T1000 (cell line): ENCODE results near the gene PDS5A.
"Not testable (repeated sequence)": the region's sequence is repeated elsewhere in the genome, so short reads cannot be mapped to it uniquely, and the experiment has no call there.

ENCODE experiments used
- DNase-seq: peaks from one replicate; lab custom pipeline; 2025; ENCODE audit warnings: mixed read lengths; lab: John Stamatoyannopoulos, UW

The PDS5A gene

DNA sequence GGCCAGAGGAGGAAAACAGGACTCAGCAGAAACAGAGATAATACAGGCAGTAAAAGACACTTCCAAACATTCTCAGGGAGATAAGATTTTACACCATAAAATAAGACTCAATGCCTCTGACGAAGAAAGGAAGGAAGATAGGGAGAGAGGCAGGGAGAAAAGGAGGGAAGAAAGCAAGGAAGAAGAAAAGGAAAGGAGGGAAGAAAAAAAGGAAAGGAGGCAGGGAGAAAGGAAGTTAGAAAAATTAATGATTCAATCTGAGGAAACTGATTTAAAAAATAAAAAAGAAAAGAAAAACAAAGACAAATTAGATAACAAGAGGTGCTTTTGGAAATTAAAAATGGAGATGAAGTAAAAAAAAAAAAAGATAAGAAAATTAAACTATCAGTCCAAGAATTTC lies 72.1 kb downstream of the PDS5A start:
- DNase-seq, result no peak

DNA sequence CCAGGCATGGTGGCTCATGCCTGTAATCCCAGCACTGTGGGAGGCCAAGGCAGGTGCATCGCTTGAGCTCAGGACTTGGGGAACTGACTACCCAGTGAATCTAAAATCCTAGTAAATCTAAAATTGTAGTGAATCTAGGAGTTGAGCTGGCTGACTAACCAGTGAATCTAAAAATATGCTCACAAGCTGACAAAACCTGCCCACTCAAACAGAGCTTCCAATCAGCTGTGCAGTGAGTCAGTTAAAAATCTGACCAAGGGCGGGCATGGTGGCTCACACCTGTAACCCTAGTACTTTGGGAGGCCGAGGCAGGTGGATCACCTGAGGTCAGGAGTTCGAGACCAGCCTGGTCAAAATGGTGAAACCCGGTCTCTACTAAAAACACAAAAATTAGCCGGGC lies 72.7 kb downstream of the PDS5A start:
- not testable (repeated sequence) for DNase-seq

DNA sequence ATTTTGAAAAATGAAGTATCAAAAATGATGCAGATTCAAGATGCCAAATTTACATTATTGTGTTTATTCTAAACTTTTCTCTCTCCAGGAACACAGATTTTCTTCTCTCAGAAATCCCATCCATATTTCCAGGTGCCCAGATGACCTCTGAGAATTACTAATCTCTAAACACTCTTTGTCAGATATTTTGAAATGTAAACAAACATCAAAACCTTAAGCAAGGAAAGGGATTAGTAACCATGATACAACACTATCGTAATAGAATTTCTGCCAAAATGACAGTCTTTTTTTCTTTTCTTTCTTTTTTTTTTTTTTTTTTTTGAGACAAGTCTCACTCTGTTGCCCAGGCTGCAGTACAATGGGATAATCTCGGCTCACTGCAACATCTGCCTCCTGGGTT lies 76.7 kb downstream of the PDS5A start:
- no peak for DNase-seq

DNA sequence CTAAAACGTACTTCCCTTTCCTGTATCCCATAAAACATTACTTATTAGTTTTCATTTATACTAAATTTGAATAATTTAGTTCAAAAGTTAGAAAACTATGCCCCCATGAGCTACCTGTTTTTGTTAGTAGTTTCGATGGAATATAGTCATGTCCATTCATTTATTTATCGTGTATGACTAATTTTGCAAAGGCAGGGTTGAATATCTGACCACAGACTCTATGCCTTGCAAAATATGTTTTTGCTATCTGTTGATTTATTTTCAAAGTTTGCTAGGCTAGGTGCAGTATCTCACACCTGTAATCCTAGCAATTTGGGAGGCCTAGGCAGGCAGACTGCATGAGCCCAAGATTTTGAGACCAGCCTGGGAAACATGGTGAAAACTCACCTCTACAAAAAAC lies 78.4 kb downstream of the PDS5A start:
- no peak for DNase-seq

DNA sequence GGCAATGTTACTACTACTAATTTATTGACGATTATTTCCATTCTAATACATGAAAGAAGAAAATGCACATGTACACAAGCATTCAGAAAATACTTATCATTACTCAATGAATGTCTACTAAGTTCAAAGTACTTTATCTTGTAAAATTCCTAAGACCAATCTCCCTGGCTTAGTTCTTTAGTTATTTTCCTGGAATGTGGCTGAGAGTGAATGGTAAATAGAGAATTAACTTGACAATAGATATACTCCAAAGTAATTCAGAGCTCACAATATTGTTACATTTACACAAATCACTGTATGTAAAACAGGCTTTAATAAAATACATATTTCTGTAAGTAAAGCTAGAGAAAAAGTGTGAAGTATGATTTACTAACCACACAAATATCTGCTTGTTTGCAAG lies 79.7 kb downstream of the PDS5A start:
- DNase-seq, result no peak

DNA sequence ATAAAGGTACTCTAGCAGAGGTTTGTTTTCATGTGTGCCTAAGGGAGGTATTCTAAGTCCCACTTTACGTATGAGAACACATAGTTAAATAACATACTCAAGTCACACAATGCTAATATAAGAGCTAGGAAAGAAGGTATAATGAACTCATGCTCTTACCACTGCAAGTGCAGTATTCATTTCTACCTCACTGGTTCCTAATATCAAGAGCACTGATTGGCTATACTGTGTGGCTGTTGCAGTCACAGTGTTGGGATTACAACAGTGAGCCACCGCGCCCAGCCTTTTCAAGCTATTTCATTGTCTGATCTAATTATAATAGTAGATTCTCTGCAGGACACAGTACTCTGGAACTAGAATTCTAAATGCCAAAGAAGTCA lies 84.0 kb downstream of the PDS5A start:
- DNase-seq, result no peak

DNA sequence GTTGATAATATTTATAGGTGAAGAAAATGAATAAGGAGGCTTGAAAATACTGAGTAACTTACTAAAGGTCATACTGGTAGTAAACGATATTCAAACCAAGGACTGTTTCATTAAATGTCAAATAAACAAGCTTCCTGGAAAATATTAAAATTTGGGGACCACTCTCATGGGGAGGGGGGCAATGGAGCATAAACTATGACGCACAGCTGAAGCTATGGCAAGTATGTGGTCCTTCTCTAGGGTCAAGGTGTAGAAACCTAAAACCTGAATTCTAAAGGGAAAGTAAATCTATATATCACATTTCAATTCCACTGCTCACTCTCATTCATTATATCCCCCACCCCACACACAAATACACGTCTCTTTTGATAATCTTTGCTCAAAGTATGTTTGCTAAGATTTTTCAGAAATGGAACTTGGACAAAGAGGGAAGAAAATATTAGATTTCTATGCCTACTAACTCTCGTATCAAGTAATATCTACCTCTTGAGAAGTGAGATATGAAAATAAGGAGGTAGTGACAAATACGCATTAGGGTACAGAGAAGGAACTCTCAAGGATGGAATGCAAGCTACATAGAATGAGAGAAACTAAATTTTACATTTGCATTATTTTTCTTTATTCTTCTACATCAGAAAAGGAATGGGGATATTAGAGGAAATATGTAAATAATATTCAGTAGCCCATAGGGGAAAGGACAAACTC lies 84.6 kb downstream of the PDS5A start:
- no peak for DNase-seq

DNA sequence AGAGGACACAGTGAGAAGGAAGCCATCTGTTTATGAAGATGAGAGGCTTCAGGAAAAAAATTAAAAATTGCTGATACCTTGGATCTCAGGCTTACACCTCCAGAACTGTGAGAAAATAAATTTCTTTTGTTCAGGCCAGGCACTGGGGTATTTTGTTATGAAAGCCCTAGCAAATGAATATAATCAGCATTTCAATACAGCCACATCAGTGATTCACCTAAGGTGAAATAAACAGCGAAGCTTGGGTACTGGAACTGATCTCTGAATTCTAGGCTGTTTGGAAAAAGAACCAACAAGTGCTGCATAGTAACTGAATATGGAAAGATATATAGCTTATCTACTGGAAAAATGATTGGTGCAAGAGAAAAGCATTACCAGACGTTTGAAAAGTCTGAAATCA lies 88.5 kb downstream of the PDS5A start:
- no peak for DNase-seq

DNA sequence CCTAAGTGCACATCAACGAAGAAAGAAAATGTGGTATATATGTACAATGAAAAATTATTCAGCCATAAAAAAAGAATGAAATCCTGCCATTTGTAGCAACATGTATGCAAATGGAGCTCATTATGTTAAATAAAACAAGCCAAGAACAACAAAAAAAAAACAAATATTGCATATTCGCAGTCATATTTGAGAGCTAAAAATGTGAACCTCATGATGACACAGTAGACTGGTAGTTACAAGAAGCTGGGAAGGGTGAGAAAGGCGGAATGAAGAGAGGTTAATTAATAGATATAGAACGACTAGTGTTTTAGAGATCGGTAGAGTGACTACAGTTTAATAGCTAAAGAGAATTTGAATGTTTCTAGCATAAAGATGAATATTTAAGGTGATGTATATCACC lies 89.2 kb downstream of the PDS5A start:
- DNase-seq, result no peak

DNA sequence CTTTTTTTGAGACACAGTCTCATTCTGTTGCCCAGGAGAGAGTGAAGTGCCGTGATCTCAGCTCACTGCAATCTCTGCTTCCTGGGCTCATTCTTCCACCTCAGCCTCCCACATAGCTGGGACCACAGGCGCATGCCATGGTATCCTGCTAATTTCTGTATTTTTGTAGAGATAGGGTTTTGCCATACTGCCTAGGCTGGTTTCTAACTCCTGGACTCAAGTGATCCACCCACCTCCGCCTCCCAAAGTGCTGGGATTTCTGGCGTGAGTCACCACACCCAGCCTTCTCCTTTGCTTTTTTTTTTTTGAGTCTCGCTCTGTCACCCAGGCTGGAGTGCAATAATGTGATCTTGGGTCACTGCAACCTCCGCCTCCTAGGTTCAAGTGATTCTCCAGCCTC lies 94.1 kb downstream of the PDS5A start:
- no peak for DNase-seq

DNA sequence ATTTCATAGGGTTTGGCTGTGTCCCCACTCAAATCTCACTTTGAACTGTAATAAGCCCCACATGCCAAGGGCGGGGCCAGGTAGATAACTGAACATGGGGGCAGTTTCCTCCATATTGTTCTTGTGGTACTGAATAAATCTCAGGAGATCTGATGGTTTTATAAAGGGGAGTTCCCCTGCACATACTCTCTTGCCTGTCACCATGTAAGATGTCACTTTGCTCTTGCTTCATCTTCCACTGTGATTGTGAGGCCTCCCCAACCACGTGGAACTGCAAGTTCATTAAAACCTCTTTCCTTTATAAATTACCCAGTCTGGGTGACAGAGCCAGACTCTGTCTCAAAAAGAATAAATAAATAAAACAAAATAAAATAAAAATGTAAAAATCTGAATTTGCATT lies 95.9 kb downstream of the PDS5A start:
- no peak for DNase-seq

DNA sequence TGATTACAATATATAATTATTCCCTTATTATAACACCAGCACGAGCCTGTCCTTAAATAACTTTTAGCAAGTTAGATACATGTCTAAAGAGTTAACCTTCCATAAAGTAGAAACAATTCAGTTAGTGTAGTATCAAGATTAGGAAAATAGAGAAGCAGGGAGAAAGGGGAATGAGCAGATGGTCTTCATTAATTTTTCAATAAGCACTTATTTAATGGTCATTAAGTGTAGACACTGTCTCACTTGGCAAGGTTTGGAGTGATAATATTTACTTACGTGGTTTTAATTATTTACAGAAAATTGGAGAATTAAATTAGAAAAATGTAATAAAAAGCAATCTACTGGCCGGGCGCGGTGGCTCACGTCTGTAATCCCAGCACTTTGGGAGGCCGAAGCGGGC lies 99.7 kb downstream of the PDS5A start:
- DNase-seq, result no peak

DNA sequence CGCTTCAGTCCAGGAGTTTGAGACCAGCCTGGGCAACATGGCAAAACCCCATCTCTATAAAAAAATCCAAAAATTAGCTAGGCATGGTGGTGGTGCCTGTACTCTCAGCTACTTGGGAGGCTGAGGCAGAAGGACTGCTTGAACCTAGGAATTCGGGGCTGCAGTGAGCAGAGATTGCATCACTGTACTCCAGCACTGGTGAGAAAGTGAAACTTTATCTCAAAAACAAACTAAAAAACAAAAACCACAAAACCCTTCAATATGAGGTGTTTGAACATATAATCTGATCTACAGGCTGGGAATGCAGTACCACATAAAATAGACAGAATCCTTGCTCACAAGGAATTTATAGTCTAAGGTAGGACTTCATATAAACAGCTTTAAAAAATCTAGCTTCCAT lies 103.9 kb downstream of the PDS5A start:
- no peak for DNase-seq

DNA sequence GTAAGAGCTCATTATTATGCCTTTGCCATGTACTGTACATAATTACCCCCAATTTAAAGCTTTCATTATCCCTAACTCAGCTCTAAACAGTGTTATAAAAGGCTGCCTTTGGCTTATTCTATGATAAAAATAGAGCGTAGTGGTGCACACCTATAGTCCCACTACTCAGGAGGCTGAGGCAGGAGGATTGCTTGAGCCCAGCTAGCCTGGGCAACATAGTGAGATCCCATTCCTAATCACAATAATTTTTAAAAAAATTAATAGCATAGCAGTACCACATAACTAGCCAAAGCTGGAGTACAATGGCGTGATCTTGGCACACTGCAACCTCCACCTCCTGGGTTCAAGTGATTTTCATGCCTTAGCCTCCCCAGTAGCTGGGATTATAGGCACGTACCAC lies 112.4 kb downstream of the PDS5A start:
- no peak for DNase-seq

DNA sequence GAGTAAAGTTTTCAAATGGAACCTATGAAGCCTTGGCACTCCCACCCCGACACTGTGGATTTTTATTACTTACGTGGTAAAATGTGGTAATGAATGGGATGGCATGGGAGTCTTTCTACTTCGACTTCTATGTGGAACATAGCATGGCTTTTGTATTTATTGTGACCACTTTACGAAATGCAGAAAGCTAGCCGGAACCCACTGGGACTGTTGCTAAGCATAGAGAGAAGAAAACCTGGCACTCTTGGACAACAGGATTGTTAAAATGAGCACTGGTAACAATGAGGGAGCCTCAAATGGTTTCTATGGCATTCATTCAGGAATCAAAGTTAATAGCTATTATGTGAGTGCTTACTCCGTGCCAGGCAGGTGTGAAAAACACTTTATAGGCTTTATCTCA lies 113.3 kb downstream of the PDS5A start:
- no peak for DNase-seq

DNA sequence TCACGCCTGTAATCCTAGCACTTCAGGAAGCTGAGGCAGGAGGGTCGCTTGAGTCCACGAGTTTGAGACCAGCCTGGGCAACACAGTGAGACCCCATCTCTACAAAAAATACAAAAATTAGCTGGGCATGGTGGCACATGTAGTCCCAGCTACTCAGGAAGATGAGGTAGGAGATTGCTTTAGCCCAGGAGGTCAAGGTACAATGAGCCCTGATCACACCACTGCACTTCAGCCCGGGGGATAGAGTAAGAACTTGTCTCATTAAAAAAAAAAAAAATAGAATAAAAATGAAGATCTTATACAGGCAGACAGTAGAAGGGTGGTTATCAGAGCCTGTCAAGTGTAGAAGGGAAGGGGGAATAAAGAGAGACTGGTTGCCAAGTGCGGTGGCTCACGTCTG lies 116.9 kb downstream of the PDS5A start:
- no peak for DNase-seq

DNA sequence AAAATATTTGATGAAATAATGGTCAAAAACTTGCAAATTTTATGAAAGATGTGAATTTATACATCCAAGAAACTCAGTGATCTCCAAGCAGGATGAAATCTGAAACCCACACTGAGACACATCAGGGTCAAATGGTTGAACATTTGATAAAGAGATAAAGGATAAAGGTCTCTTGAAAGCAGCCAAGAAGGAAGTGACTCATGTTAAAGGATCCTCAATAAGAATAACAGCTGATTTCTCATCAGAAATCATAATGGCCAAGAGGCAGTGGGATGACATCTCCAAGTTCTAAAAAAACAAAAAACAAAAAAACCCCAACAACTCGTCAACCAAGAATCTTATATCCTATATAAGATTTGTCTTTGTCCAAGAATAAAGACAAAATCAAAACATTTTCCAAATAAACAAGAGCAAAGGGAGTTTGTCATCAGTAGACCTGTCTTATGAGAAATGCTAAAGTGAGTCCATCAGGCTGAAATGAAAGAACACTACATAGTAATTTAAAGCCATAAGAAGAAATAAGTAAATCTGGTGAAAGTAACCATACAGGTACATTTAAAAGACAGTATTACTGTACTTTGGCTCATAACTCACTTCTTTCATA lies 121.7 kb downstream of the PDS5A start:
- DNase-seq, result no peak

DNA sequence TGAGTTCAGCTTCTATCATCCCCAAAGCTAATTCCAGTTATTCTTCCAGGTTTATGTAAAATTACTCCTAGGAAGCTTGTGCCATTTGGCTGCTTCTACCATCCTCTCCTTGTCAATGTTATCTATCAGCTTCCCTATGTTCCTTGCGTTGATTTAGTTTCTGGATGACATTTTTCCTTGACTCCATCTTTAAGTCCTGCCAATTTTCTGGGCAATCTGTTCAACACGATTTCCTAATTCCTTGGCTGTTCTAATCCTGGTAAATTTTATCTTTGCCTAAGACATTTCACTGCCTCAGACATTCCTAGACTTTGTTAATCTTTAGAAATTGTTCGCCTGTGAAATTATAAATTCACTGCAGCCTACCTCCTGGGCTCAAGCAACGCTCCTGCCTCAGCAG lies 125.1 kb downstream of the PDS5A start:
- DNase-seq, result no peak

DNA sequence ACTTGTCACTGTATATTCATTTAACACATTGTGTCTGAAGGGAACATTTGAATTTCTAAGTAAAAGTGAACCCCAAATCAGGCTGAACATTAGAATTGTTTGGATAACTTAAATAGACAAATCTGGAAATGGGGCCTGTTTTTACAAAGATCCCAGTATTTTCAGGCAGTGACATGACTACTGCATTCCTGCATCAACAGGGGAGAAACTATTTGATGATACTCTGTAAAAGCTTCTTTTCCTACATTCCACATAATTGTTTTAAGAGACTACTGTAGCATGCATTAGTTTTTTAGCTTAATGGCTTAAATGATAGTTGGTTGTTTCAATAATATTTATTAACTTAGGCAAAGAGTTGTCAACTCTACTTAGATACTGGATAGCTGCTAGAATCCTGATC lies 127.0 kb downstream of the PDS5A start:
- no peak for DNase-seq

DNA sequence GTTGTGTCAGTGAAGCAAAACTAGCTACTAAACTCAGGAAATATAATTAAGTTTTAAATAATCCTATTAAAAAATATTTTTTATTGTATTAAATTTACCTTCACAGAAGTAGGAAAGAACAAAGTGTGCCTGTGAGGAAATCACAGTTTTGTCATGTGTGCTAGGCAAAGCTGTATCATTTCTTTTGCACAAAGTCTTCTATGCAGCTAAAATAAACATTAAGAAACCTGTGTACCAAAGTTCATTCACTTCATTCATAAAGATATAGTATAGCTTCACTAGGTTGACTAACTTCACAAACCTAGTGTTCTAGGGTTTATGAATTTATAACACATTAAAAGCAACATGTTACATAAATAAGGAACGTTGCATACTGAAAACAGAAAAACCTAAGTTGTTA lies 131.0 kb downstream of the PDS5A start:
- DNase-seq, result no peak

DNA sequence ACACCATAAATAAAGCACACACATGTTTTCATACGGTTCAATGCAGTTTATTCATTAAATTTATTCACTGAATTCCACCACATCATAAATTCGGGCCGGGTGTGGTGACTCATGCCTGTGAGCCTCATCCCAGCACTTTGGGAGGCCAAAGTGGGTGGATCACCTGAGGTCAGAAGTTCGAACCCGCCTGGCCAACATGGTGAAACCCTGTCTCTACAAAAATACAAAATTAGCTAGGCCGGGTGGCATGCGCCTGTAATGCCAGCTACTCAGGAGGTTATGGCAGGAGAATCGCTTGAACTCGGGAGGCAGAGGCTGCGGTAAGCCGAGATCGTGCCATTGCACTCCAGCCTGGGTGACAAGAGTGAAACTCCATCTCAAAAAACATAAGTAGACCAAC lies 131.6 kb downstream of the PDS5A start:
- no peak for DNase-seq

DNA sequence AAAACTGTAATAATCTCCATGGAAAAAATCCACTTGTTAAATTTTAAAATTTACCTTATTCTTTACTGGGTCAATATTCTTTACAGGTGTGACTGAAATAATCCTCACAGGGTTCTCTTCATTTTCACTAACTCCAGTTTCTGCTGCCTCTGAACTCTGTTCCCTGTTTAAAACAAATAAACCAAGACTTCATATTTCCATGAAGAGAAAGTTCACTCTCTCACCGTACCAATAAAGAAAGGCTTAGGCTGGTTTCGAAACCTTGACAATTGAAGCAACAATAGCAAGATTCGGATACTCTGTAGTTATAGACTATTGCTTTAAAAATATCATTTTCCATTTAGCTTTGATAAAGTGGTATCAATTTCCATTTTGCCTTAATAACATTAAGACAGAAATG lies 135.8 kb downstream of the PDS5A start:
- DNase-seq, result no peak

DNA sequence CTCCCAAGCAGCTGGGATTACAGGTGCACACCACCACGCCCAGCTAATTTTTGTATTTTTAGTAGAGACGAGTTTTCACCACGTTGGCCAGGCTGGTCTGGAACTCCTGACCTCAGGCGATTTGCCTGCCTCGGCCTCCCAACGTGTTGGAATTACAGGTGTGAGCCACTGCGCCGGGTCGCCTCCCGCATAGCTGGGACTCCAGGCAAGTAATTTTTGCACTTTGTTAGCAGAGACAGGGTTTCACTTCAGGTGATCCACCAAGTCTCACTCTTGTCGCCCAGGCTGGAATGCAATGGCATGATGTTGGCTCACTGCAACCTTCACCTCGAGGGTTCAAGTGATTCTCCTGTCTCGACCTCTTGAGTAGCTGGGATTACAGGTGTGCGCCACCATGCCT lies 137.2 kb downstream of the PDS5A start:
- DNase-seq, result not testable (repeated sequence)

DNA sequence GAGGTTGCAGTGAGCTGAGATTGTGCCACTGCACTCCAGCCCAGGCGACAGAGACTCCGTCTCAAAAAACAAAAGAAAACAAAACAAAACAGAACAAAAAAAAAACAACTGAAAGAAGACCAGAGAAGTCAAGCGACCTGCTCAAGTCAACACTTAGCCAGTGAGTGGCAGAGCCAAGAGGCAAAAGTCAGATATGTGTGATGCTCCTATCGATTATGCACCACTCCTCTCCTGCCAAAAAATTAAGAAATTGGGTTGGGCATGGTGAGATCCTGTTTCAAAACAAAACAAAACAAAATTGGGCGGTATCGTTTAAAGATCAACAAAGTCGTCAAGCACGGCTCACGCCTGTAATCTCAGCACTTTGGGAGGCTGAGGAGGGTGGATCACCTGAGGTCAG lies 137.7 kb downstream of the PDS5A start:
- DNase-seq, result no peak
